Measurements from ENCODE around the gene MND1.

Gene MND1

GRCh38 chr4:153418558-153418957, 74.1 kb downstream of the MND1 start:
- no peak for DNase-seq (ENCODE audit: low spot score)
- TF ChIP-seq CTCF (IDR thresholded peaks at IDR 0.05; ENCODE audit: extremely low read depth, insufficient read depth, missing control alignments), result no peak
- in situ Hi-C loops (cut with MboI; ENCODE audit: low pct_unique_long_range_greater_than_20kb, low sequenced_read_pairs, unreplicated experiment), result no loop called here

- TF ChIP-seq CTCF (IDR thresholded peaks at IDR 0.05; ENCODE audit: extremely low read depth, insufficient read depth, missing control alignments), result no peak
- DNase-seq (ENCODE audit: low spot score), result no peak
- in situ Hi-C loops (cut with MboI; ENCODE audit: low pct_unique_long_range_greater_than_20kb, low sequenced_read_pairs, unreplicated experiment), result no loop called here
Measured at GRCh38 chr4:153419029-153419428, 74.5 kb downstream of the MND1 start.

- no peak for TF ChIP-seq CTCF (IDR thresholded peaks at IDR 0.05; ENCODE audit: extremely low read depth, insufficient read depth, missing control alignments)
- no peak for DNase-seq (ENCODE audit: low spot score)
- in situ Hi-C loops (cut with MboI; ENCODE audit: low pct_unique_long_range_greater_than_20kb, low sequenced_read_pairs, unreplicated experiment), result no loop called here
Measured at GRCh38 chr4:153419673-153420278, 75.3 kb downstream of the MND1 start.

GRCh38 chr4:153420361-153420760, 75.9 kb downstream of the MND1 start:
- DNase-seq (ENCODE audit: low spot score), result no peak
- TF ChIP-seq CTCF (IDR thresholded peaks at IDR 0.05; ENCODE audit: extremely low read depth, insufficient read depth, missing control alignments), result no peak
- in situ Hi-C loops (cut with MboI; ENCODE audit: low pct_unique_long_range_greater_than_20kb, low sequenced_read_pairs, unreplicated experiment), result no loop called here

GRCh38 chr4:153421941-153422340, 77.5 kb downstream of the MND1 start:
- in situ Hi-C loops (cut with MboI; ENCODE audit: low pct_unique_long_range_greater_than_20kb, low sequenced_read_pairs, unreplicated experiment), result no loop called here
- DNase-seq (ENCODE audit: low spot score), result no peak
- no peak for TF ChIP-seq CTCF (IDR thresholded peaks at IDR 0.05; ENCODE audit: extremely low read depth, insufficient read depth, missing control alignments)

GRCh38 chr4:153426207-153426885, 81.9 kb downstream of the MND1 start:
- in situ Hi-C loops (cut with MboI; ENCODE audit: low pct_unique_long_range_greater_than_20kb, low sequenced_read_pairs, unreplicated experiment), result no loop called here

More at GRCh38 chr4:153426207-153426885, 81.9 kb downstream of the MND1 start:
- no peak for TF ChIP-seq CTCF (IDR thresholded peaks at IDR 0.05; ENCODE audit: extremely low read depth, insufficient read depth, missing control alignments)
- no peak for DNase-seq (ENCODE audit: low spot score)

Measured in GM13977 (cell line).